ENCODE results near the gene DMD.
"Not testable (repeated sequence)": the region's sequence is repeated elsewhere in the genome, so short reads cannot be mapped to it uniquely, and the experiment has no call there.

Gene DMD

DNA sequence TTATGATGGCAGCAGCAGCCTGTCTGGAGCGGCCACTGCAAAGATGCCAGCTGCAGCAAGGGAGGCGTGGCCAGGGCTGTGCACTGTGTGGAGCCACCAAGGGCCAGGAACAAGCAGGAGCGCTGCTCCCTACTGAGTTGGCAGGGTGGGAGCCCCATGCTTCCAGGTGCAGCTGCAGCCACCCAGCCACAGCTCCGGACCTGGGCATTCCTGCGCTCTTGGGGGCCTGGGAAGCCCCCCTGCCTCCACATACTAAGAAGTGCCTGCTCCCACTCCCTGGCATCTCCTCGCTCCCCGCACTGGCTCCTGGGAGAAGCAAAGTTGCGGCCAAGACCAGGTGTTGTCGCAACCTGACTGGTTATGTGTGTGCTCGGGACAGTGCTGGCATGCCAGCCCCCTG lies 619.8 kb downstream of the DMD start:
- no peak for DNase-seq

DNA sequence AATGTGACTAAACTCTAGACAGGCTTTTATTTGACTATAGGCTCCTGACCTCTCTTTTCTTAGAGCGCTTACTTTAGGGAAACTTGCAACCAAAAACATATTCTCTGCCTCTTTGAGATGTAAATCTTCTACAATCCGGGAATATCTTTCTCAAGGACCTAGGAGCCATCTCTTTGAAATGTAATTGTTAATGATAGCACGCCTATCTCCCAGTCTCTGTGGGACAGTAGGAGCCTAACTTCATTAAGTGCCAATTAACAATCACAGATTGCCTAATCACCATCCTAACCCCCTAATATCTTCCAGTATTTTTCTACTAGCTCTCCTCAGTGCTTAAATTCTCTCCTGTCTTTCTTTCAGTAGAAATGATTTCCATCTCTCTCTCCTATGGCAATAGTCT lies 628.6 kb downstream of the DMD start:
- no peak for DNase-seq

DNA sequence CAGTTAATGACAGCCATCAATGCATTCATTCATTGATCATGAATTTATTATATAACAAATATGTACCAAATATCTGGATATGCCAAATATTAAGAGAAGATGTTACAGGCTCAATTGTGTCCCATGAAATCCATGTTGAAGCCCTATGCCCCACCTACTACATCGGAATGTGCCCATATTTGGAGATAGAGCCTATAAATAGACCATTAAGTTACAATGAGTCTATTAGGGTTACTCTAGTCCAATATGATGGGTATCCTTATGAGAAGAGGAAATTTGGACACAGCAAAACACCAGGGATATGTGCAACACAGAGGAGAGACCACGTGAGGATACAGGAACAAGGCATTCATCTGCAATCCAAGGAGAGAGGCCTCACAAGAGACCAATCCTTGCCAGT lies 634.5 kb downstream of the DMD start:
- no peak for DNase-seq

DNA sequence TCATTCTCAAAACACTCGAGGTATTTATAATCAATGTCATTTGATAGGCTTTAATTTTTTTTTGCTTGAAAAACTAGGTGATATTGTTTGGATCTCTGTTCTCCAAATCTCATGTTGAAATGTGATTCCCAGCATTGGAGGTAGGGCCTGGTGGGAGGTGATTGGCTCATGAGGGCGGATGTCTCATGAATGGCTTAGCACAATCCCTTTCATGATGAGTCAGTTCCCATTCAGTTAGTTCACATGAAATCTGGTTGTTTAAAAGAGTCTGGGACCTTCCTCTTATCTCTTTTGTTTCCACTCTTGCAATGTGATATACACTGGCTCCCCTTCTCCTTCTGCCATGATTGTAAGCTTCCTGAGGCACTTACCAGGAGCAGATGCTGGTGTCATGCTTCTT lies 638.7 kb downstream of the DMD start:
- DNase-seq: no peak

DNA sequence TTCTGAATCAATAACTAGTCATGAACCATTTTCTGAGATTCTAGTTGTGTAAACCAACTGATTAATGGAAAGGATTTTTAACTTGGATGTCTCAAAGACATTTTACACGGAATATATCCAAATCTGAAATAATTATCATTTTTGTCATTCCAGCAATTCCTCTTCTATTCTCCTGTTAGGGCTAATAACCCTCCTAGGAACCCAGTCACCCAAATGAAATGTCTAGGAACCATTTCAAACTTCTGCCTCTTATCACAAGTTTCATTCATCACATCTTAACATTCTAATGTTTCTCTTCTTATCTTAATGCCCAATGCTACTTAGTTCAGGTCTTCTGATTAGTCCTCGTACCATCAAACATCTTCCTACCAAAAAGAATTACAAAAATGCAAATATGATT lies 639.8 kb downstream of the DMD start:
- no peak for DNase-seq

DNA sequence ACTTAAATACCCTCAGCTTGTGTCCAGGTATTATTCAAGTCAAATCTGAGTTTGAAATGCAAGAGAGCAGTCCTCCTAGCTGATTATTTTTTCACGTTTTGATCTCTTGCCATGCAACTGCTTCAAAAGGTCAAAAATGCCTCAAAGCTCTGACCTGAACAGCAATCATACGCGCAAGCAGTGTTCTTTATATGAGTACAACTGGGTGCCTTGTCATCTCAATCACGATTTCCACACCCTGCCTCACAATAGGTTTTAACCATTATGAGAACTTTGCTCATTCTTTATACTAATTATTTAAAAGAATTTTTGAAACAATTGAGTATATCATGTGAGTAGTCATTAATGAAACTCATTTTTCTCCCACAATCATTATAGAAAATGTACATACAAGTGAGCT lies 649.1 kb downstream of the DMD start:
- no peak for DNase-seq

DNA sequence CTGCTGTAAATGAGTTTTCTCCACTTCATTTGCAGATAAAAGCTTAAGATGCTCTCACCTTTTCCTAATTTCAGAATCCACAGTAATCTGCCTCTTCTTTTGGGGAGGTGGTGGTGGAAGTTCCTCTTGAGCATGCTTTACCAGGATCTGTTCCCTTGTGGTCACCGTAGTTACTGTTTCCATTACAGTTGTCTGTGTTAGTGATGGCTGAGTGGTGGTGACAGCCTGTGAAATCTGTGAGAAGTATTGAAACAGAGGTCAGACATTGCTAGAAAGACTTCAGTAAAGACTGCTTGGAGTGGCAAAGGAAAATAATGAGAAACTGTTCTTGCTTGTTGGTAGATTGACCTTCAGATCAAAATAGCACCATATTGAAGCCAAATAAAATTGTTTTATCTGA lies 666.2 kb downstream of the DMD start:
- DNase-seq: no peak

DNA sequence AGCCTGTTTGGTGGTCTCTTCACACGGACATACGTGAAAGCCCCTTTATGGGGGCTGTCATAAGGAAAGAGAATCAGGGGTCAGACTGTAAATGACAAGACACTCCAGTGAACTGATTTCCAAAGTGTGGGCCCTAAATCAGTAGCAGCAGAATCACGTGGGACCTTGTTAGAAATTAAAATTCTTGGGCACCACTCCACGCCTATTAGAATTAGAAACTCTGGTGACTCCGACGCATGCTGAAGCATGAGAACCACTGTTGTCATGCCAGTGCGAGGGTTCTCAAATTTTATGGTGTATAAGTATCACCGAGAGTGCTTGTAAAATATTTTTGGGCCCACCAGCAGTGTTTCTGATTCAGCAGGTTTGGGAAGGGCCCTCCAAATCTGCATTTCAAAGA lies 672.8 kb downstream of the DMD start:
- no peak for DNase-seq

DNA sequence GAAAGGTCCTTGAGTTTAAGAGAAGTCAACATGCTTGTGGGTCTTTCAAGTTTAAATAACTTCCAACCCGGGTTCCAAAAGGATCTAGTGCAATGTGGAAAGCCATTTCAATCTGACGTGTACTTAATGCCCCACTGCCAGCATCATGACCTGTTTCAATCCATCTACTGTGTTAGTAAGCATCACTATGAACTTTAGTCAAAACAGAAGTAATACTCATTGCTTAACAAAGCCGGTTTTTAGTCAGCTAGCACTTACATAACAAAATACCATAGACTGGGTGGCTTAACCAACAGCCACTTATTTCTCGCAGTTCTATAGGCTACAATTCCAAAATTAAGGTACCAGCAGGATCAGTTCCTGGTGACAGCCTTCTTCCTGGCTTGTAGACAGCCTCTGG lies 677.5 kb downstream of the DMD start:
- DNase-seq: no peak

DNA sequence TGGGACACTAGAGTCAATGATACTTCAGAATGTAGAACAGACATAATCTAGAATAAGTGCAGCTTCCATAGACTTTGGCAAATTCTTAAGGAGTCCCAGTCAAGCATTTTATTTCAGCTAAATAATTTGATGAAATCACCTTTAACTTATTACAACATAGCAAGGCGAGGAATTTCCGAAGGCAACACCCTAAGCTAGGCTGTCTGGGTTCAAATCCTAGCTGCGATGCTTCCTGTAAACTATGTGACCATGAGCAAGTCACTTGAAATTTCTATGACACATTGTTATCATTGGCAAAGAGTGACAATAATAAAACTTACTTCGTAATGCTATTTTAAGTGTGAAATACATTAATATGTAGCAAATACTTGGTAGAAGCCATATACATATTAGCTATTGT lies 679.1 kb downstream of the DMD start:
- DNase-seq: no peak

DNA sequence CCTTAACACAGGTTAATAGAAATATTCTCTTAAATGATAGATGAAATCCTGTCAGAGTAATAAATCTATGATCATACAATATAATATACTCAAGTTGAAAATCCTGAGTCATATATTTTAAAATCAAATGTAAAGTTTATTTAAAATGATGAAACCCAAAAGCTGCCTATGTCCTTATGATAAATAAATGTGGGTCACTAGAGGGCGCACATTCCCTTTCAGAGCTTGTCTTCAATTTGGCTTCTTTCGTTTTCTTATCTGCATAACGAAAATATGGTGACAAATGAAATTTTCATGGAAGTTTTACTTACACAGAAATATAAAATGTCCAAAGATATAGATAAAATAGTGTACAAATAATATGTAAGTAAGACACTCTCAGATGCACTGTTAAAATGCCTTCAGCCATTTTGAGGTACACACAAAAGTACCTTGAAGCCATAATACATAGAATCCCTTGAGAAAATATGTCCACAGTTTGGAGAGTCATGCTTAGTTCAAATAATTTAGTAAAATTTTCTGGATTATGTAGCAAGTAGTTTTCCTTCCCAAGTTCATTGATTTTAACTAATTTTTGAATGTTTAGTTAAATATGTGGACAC lies 680.4 kb downstream of the DMD start:
- peak; percentile 3 for DNase-seq

DNA sequence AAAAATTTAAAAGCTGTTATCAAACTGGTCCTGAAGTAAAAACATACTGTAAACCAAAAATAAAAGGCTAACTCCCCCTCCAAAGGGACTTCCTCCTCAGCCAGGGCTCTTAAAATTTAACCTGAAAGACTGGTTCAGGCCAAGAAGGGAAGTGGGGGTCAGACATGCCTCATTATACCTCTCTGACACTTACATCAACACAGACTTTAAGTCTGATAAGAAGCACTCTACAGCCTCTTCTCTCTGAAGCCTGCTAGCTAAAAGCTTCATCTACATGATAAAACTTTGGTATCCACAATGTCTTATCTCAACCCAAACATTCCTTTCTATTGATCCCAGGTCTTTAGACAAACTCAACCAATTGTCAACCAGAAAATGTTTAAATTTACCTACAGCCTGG lies 682.9 kb downstream of the DMD start:
- not testable (repeated sequence) for DNase-seq

DNA sequence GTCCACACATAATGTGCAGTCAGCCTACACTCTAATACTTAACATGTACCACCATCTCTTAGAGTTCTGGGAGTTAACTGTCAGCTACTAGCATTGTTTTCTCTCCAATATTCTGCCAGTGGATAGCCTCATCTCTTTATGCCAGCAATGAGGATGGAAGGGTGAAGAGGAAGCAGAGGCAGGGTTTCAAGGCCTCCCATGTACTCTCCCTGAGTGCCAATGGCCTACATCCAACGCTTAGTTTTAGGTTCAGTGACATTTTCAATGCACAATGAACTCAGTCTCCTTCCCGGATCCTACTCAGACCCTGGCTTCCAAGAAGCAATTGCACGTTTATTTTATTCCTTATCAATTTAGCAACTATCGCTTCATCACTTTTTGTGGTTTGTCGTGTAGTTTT lies 686.1 kb downstream of the DMD start:
- DNase-seq: no peak

DNA sequence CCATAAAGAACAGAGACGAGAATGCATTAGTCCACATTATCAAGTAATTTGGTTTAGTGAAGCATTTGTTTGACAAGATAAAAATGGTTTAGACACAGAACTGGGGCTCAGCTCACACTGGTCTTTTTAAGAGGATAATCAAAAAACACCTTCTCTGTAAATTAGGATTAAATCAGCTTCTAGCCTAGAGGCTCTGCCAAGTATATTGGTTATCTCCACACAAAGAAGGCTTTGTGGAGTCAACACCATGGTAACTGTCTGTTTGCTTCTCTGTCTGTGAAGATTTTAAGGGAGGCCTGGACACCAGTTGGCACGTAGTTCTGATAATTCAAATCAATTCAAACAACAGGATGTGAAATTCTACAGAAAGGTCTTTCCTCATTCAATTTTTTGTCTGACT lies 687.0 kb downstream of the DMD start:
- no peak for DNase-seq

DNA sequence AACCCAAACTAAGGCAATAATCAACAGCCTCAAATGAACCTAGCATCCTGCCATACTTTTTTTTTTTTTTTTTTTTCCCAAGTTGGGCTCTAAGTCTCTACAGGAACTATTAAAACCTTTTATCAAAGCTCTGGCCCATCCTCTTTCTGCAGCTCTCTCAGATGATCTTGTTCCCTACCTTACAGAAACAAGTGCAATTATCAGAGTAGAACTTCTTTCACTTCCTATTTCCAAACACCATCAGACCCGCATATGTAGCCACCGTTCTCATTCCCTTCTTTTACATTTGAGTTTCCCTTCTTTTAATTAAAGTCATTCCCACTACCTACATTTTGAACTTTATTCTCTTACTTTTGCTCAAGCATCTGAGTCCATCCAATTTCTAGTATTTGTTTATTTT lies 690.6 kb downstream of the DMD start:
- DNase-seq: no peak

DNA sequence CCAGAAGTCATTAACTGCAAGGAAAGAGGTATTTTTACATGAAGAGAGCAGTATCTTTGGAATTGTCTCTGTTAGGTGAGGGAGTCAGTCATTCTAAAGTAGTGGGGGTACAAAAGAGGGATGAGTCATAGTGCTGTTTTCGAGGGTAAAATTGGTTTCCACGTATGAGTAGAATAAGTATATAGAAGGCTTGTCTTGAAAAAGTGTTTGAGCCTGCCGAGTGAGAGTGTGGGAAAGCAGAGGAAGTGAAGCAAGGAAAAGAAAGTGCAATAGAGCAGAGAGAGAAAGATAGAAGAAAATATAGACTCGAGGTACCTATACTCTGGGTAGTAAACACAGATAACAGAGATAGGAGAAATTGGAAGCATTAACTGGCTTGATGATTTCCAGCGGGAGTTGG lies 696.4 kb downstream of the DMD start:
- no peak for DNase-seq

DNA sequence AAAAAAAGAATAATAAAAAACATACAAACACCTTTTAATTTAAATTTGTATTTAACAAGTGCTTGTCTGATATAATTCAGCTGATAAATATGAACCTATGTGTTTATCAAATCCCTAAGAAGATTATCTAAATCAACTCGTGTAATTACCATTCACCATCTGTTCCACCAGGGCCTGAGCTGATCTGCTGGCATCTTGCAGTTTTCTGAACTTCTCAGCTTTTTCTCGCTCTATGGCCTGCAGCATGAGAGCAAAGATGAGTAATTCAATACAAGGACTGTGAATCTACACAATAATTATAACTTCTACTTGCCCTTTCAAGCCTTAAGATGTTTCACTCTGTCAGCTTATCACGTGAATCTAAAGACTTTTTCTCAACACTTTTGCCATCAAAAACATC lies 709.7 kb downstream of the DMD start:
- DNase-seq: no peak

DNA sequence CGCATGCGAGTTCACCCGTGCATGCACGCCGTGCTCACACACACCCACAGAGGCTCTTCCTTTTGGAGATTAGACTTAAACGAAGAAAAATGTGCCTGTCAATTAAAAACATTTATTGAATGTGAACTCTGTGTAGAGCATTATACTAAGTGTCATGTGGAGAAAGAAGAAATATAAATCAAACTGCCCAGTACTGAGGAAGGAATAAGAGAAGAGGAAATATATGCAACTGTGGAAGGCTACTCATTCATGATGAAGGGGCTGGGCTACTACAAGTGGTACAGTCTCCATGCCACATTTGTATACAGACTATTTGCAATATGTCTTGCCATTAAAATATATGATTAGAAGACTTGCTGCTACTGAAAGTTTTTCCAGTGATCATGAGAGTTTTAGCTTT lies 714.7 kb downstream of the DMD start:
- no peak for DNase-seq

DNA sequence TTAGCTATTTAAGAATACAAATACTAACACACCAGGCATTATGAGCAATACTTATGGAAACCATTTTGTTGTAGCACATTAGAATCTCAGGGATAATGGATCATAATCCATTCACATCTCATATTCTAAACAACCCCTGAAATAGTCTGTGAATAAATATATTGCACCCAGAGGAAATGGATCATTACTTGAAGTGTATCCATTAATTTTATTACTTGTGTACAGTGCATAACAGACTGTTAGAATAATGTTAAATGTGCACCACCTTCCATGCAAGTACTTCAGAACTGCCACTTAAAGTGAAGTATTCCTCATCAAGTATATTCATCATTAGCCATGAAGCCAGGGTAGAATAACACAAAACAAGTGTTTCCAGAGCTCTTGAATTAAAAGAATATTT lies 715.5 kb downstream of the DMD start:
- DNase-seq: no peak

DNA sequence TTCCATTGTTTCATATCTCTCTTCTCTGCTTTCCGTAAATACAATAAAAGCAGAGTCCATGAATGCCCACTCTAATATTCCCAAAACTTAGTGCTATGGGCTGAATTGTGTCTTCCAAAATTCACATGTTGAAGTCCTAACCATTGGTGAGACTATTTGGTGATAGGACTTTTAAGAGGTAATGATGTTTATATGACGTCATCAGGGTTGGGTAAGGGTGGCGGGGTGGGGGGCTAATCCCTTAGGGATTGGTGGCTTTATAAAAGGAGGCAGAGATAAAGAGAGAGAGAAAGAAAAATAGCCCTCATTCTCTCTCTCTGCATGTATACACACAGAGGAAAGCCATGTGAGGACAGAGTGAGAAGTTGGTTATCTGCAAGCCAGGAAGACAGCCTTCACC lies 722.2 kb downstream of the DMD start:
- DNase-seq: no peak

DNA sequence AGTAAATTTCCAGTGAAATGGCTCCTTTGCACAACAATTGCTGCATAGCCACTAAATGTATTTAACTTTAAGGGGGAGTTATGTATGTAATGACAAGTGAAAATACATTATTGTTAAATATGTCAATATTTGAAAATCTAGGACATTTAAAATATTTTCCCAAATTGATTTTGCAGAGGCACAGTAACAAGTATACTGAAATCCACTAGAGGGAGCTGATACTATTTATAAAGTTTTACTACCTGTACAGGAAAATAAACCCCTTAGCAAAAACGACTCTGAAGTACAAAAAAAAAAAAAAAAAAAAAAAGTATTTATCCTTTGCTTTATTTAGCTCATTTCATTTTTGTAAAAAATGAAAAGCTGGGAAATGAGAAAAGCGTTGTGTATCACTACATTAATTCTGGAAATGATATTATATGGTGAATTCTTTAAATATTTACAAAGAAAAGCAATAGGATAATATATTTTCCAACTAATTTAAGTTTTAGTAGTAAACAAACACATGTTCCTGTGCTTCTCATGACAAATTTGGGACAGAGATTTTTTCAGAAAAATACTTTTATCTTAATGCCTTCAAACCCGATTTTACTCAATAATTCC lies 727.7 kb downstream of the DMD start:
- no peak for DNase-seq

DNA sequence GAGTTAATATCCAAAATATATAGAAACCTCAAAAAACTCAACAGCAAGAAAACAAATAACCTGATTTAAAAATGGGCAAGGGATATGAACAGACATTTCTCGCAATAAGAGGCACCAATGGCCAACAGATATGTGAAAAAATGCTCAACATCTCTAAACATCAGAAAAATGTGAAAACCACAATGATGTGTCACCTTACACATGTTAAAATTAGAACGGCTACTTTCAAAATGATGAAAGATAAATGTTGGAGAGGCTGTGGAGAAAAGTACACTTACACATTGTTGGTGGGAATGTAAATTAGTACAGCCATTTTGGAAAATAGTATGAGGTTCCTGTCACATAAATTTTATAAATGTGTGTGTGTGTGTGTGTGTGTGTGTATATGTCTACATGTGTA lies 731.3 kb downstream of the DMD start:
- no peak for DNase-seq

DNA sequence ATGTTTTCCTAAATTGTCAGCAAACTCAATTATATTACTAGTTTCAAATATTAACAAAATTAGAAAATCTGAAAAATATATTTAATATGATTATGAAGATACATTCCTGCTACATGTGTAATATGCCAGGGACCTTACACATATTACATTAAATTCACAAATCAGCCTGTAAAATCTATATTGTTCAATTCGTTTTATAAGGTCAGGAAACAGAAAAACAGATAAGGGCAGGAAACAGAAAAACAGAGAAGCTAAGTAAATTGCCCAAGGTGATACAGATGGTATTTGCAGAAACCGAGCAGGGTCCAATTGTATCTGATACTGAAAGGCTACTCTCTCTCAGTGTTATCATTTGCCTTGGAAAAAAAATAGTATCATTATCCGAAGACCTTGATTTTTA lies 739.0 kb downstream of the DMD start:
- no peak for DNase-seq

DNA sequence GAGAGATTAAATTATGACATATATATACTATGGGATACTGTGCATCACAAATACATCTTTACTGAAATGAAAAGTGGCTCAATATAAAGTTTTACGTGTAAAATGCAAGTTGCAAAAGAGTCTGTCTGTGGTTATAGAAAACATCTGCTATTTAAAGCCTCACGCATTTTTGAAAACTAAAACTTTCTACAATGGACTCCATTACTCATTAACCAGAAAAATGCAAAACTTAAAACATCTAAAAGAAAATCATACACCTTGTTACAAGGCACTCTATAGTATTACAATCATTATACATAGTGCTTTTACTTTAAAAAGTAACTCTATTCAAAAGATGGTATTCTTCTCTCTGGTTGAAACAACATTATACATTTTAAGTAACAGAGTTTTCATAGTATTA lies 755.6 kb downstream of the DMD start:
- DNase-seq: no peak

DNA sequence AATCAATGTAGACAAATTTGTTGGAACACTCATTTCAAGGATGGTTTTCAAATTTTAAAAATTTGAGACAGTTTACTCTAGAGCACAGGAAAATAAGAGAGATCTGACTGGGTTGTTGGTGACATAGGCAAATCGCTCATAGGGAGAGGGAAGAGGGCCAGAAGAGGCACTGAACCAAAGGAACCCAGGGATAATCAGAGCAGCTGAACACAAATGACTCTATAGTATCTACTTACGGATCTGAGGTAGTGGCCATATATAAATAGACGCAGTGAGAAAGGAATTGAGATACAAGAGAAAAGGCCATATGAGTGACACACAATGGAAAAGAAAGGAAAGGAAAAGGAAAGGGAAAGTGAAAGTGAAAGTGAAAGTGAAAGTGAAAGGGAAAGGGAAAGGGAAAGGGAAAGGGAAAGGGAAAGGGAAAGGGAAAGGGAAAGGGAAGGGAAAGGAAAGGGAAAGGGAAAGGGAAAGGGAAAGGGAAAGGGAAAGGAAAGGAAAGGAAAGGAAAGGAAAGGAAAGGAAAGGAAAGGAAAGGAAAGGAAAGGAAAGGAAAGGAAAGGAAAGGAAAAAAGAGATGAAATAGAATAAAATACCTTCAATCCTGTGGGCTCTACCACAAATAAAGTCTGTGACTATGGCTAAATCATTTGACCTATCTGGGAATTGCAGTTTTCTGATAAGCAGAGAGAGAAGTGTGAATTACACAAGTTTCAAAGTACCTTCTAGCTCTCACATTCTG lies 759.2 kb downstream of the DMD start:
- no peak for DNase-seq

Measured in stimulated activated CD4-positive, alpha-beta T cell treated with anti-CD3 and anti-CD28 coated beads, Interleukin-4, amount 100 ng/mL, for 24 hours (primary cell).